ENCODE data around the gene ISL2.
A peak's percentile ranks its signal among the peaks of the same experiment; 100 is the strongest.

Gene ISL2

DNA sequence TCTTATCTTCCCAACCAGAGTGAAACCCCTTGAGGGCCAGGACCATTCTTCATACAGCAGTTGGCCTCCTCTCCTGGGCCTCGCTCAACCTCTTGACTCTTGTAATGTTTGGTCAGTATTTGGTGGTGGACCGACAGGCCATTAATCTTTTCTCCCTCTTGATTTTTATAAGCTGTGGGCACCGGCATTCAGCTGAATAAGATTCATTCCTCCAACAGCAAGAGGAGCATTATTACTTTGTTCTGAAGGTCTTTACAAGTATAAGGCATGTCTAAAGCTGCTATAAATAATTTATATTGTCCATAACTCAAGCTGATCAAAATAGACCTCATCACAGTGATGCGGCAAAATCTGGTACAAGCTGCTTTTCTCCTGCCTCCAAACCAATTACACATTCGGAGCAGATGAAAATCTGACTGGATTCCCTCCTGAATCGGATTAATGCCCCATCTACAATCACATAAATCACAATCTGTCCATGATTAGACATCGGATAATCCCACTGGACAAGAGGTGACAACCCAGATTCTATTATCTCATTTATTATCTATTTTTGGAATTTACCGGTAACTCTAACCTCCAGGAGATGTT lies 8.4 kb upstream of the ISL2 start:
- DNase-seq: no peak

DNA sequence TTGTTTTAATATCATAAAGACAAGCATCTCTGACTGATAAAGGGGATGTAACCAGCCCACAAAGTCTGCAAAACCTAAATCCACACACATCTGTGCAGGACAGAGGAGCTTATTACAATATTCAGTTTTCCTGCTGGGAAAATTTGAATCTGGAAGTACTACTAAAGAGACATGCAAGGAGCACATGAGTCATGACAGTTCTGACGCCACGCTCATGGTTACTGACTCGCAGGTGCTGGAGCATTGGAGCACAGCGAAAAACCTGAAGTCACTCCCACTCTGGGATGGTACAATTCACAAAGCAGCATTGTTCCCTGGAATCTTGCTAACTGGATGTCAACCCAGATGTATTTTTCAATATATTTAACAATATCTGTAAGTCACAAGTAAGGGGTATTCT lies 7.6 kb upstream of the ISL2 start:
- peak; percentile 75 to 85 for DNase-seq

DNA sequence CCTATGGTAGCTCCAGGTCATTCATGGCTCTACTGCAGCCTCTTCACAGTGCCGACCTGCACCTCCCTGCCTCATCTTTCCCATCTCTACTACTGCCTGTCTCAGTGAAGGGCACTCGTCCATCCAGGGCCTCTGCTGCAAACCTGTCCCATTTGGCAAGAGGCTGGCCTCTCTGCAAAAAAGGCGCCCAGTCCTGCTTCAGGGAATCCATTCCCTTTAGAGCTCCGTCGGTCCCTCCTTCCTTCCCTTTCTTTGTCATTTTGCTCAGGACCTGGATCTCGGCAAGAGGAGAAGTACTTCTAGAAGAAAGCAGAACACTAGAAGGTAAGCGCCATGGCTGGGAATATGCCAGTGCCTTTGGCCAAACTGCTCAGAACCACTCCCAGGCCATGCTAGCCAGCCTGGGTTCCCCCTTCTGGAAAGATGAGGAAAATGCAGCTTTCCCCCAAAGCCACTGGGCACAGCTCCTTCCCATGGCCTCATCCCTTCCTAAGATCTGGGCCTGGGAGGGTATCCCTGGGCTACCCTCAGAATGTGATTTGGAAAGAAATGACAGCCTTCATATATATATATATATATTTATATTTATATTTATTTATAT lies 6.4 kb upstream of the ISL2 start:
- peak in 1 of 2 experiments; percentile 72 for DNase-seq

DNA sequence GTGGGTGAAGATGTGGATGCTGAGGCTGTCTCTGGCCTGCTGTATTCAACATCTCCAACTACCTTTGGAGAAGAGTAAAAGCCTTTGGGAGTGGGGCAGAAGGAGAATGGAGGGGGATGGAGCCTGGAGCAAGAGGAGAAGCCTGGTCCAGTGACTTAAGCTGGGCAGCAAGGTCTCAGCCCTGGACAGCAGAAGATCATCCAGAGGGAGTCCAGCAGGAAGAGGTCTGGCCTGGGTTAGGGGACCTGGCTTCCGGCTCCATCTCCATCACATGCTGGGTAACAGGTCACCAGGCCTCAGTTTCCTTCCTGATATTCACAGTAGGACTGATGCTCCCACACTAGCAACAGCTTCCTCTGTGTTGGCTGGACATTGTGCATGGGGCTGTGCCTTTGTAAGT lies 3.8 kb upstream of the ISL2 start:
- no peak for DNase-seq

DNA sequence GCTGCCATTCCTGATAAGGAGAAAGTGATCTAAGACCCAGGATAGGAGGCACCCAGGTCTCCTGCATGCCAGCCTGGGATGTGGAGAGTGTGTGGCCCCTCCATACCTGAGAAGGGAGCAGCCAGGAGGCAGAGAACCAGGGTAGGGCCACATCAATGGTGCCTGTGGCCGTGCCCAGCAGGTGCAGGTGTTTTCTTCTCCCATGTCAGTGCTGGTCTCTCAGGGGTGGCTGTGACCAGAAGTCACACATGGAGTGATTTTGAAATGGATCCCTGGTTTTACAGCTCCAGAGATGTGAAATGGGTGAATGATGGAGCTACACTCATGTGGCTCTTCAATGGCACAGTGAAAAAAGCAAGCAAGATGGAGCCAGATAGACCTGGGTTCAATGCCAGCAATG lies 3.3 kb upstream of the ISL2 start:
- DNase-seq: no peak

DNA sequence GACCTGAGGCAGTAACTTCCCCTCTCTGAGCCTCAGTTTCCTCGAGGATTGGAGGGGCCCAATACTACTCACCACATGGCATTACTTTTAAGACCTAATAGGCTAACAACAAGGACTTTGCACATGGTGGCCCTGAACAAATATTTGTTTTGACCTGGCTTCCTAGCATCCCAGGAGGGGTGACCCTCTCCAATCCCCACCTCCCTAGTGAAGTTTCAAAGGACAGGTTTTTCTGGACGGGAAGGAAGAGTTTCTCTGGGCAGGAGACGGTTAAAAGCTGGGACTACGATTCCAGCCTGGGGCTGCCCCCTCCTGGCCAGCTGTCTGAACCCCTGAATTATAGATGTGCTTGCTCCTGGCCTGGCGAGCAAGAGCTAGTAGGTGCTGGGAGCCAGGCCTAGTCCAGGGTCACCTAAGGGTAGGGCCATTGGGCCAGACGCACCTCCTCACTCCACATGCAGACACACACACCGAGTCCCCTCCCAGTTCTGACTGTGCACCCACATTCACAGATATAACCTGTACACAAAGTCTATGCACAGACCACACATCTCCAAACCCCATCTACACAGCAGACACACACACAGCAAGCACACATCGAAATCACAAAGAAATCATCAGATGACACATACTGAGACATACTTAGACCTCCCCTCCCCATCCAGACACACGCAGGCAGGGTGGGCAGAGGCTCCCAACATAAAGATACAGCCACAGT lies 2.7 kb upstream of the ISL2 start:
- DNase-seq: peak in 1 of 2 experiments; percentile 24

DNA sequence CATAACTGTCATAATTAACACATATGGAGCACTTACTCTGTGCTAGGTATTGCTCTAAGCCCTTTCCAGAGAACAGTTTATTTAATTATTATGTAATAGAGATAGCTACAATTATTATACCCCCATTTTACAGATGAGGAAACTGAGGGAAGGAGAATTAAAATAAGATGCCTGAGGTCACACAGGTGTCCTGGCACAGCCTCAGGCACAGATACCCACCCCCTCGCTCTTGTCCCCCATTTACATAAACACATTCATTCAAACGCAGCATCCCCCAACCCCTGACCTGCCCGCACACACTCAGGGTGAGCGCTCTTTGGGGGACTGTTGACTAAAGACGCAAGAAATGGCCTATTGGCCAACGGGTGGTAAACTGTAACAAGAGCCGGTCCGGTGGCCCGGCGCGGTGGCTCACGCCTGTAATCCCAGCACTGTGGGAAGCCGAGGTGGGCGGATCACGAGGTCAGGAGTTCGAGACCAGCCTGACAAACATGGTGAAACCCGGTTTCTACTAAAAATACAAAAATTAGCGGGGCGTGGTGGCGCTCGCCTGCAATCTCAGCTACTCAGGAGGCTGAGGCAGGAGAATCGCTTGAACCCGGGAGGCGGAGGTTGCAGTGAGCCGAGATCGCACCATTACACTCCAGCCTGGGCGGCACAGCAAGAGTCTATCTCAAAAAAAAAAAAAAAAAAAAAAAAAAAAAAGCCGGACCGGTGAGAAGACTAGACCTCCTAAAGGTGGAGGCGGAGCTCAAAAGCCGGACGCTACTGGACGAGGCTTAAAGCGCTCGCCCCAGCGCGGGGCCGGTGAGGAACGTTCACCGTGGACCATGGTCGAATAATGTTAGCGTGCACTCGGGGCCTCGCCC lies 1.9 kb upstream of the ISL2 start:
- no peak for DNase-seq

DNA sequence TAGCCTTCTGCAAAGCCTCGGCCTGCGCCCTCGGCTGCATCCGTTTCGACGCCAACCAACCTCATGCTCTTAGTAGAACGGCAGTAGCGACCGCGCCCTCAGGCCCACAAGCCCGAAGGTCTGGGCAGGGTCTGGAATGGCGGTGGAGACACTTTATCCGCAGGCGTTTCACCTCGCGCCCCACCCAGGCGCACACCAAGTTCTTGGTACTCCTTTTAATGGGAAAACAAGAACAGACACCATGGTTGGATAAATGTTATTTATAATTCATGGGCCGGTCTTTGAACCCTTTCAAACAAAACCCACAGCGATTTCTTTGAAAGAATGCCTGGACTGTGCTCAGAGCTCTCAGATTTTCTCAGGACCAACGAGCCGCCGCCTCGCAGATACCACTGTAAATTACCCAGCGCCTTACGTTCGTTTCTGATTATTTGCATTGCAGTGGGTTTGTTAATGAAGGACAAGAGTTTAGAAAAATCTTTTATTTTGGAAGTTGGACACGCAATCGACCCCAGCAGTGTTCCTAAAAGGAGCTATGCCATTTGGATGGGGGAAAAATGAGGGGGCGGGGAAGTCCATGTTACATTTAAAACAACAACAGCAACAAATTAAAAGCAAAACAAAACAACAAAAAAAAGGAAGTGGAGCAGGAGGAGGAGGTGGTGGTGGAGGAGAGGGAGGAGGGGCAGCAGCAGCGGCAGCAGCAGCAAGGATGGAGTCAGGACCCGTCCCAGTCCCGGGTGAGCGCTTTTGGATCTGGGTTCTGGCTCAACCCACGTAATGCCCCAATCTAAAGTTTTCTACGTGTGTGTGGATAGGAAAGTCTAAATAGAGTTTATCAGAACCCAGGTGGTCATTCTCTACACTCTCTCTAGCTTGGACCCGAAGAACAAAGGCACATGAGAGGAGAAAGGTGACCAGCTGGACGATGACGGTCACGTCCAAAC lies 993 bp upstream of the ISL2 start:
- peak; percentile 37 to 73 for DNase-seq

DNA sequence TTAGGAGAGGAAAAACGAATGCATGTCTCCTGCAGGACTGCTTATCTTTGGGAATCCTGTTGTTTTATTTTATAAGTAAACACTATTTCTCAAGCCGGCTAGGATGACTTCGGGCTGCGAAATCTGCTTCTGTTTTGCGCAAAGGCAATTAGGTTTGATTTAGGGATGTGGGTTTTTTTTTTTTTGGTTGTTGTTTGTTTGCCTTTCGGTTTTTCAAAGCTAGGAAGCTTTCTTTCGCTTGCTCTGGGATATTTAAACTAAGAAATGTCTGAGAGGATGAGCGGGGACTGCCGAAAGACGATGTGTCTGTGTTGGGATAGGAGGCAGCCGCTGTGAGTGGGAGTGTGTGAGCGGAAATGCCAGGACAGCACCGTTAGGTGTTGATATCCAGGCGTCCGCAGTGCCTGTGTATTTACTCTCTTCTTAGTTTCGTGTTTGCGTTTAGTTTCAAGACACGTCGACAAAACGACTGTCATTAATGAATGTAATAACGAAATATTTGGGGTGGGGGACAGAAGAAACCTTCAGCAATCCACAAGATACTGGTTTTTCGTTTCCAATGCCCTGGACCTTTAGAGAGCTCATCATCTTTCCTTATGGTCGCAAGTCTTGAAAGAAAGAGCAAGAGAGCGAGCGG lies 604 bp downstream of the ISL2 start:
- DNase-seq: peak; percentile 50 to 65

DNA sequence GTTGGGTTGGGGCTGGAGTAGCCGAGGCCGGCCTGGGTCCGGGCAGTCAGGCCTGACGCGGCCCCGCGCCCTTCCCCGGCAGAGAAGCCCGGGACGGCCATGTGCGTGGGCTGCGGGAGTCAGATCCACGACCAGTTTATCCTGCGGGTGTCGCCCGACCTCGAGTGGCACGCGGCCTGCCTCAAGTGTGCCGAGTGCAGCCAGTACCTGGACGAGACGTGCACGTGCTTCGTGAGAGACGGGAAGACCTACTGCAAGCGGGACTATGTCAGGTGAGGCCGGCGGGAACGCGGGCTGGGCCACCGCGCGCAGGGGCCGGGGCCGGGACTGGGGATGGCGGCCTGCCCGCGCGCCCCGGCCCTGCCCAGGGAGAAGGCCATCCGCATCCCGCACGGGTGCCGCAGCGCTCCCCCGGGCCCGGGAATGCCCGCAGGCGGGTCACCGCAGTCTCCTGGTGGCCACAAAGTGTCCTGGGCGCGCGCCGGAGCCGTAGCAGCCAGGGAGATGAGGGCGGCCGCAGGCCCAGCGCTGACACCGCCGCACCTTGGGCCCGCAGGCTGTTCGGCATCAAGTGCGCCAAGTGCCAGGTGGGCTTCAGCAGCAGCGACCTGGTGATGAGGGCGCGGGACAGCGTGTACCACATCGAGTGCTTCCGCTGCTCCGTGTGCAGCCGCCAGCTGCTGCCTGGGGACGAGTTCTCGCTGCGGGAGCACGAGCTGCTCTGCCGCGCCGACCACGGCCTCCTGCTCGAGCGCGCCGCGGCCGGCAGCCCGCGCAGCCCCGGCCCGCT lies 1.3 kb downstream of the ISL2 start:
- DNase-seq: peak; percentile 49 to 81

DNA sequence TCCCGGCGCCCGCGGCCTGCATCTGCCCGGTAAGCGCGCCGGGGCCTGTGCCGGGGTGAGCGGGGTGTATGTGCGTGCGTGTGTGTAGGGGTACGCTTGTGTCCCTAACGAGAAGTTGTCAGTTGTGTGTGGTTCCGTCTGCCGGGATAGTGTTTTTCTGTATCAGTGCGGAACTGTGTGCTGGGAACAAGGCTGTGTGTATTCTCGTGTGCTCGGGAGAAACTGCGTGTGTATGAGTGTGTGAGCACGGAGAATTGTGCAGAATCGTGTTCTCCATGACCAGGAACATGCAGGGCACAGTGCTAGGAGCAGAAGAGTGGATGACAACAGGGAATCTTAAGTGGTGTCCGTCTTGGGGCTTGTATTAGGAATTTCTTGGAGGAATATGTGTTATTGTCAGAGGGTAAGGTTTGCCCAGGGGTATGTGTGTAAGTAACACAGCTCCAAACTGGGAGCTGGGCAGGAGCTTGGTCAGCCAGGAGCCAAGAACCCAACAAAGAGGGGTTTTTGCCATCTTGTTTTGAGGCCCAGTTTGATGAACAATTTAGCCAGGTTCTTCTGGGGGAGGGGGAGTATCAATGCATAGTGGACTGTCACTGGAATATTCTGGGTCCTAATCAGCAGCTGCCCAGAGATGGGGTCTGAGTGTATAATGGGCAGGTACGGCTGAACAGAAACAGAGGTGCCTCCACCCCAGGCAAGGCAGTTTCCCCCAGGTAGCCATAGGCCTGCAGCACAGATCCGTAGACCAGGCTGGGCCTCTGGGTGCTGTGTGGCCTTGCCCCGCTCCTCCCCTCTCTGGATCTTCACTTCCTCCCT lies 2.1 kb downstream of the ISL2 start:
- peak; percentile 25 to 75 for DNase-seq

DNA sequence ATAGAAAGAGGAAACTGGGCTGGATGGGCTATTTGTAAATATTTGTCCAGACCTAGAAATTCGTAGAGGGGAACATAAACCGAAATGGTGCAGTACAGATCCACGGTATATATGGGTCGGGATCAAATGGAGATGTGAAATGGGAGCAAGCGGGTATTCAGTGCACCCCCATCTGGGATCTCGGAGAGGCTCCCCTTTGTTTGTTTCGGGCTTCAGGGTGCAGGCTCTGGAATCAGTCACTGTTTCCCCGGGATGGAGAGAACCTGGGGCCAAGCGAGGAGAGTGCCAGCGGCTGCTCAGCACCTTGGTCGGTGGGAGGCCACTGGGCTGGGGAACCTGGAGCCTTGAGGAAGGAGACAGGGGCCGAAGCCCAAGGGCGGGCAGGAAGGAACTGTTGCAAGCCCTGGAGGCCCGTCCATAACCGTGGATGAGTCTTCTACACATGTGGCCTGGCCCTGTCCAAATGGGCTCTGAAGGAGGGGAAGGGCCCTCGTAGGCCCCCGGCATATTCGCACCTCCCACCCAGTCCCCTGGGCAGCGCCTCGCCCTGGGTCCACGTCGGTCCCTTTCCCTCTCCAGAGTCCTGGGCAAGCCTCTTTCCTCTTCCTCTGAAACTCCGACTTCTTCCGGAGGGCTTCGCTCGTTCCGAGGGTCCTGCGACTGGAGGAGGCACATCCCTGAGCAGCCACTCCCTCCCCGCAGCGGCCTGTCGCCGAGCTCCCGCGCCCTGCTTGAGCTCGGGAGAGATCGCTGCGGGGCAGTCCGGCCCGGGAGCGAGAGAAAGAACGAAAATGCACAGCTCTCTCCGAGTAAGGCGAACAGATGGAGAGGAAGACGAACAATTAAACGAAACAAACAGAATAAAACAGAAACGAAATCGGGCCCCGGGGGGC lies 3.0 kb downstream of the ISL2 start:
- DNase-seq: peak in 1 of 2 experiments; percentile 55

DNA sequence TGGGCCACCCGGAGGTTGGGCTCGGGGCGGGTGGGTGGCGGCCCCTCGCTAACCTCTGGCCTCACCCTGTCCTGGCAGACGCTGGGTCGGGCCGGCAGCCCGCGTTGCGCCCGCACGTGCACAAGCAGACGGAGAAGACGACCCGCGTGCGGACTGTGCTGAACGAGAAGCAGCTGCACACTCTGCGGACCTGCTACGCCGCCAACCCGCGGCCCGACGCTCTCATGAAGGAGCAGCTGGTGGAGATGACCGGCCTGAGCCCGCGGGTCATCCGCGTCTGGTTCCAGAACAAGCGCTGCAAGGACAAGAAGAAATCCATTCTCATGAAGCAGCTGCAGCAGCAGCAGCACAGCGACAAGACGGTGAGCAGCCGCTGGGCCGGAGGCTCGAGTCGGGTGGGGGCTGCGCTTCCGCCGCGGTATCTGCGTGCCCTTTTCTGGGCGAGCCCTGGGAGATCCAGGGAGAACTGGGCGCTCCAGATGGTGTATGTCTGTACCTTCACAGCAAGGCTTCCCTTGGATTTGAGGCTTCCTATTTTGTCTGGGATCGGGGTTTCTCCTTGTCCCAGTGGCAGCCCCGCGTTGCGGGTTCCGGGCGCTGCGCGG lies 3.7 kb downstream of the ISL2 start:
- peak in 1 of 2 experiments; percentile 70 for DNase-seq

DNA sequence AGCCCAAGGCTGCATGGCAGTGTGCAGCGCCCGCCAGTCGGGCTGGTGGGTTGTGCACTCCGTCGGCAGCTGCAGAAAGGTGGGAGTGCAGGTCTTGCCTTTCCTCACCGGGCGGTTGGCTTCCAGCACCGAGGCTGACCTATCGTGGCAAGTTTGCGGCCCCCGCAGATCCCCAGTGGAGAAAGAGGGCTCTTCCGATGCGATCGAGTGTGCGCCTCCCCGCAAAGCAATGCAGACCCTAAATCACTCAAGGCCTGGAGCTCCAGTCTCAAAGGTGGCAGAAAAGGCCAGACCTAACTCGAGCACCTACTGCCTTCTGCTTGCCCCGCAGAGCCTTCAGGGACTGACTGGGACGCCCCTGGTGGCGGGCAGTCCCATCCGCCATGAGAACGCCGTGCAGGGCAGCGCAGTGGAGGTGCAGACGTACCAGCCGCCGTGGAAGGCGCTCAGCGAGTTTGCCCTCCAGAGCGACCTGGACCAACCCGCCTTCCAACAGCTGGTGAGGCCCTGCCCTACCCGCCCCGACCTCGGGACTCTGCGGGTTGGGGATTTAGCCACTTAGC lies 4.3 kb downstream of the ISL2 start:
- peak; percentile 35 to 88 for DNase-seq

DNA sequence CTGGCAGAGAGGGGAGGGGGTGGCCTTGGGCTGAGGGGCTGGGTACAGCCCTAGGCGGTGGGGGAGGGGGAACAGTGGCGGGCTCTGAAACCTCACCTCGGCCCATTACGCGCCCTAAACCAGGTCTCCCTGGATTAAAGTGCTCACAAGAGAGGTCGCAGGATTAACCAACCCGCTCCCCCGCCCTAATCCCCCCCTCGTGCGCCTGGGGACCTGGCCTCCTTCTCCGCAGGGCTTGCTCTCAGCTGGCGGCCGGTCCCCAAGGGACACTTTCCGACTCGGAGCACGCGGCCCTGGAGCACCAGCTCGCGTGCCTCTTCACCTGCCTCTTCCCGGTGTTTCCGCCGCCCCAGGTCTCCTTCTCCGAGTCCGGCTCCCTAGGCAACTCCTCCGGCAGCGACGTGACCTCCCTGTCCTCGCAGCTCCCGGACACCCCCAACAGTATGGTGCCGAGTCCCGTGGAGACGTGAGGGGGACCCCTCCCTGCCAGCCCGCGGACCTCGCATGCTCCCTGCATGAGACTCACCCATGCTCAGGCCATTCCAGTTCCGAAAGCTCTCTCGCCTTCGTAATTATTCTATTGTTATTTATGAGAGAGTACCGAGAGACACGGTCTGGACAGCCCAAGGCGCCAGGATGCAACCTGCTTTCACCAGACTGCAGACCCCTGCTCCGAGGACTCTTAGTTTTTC lies 4.9 kb downstream of the ISL2 start:
- peak; percentile 44 to 89 for DNase-seq

DNA sequence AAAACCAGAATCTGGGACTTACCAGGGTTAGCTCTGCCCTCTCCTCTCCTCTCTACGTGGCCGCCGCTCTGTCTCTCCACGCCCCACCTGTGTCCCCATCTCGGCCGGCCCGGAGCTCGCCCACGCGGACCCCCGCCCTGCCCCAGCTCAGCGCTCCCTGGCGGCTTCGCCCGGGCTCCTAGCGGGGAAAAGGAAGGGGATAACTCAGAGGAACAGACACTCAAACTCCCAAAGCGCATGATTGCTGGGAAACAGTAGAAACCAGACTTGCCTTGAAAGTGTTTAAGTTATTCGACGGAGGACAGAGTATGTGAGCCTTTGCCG lies 5.4 kb downstream of the ISL2 start:
- DNase-seq: no peak

DNA sequence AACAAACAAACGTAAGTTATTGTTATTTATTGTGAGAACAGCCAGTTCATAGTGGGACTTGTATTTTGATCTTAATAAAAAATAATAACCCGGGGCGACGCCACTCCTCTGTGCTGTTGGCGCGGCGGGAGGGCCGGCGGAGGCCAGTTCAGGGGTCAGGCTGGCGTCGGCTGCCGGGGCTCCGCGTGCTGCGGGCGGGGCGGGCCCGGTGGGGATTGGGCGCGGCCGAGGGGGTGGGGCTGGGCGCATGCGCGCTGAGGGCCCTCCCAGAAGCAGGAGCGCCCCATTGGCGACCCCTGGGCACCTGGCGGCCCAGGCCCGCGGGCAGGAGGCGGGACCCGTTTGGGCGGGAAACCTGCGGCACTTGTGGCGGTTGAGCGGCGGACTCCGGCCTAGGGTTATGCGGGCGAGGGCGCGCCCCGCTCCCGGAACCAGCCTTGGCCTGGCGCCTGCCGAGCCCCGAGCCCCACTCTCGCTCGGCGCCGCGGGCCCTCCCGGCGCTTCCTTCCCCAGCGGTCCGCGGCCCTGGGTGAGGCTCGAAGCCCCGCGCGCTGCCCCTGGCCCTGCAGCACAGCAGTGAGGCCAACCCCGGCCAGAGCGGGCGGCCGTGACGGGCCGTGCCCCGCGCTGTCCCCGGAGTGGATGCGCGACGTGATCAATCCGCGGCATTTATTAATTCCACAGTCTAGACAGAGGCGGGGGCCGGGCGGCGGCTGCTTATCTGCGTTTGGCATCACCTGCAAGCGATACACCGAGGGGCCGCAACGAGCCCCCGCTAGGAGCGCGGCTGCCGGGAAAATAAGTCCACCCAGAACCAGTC lies 6.0 kb downstream of the ISL2 start:
- no peak for DNase-seq
